NCI-H128 (cell line): ENCODE measurements around the gene CTCFL.
"Not testable (repeated sequence)": the region's sequence is repeated elsewhere in the genome, so short reads cannot be mapped to it uniquely, and the experiment has no call there.

Experiments
- DNase-seq: peaks from one replicate; lab custom pipeline; 2025; ENCODE audit not compliant: unreplicated experiment; lab: John Stamatoyannopoulos, UW

The CTCFL gene

DNA sequence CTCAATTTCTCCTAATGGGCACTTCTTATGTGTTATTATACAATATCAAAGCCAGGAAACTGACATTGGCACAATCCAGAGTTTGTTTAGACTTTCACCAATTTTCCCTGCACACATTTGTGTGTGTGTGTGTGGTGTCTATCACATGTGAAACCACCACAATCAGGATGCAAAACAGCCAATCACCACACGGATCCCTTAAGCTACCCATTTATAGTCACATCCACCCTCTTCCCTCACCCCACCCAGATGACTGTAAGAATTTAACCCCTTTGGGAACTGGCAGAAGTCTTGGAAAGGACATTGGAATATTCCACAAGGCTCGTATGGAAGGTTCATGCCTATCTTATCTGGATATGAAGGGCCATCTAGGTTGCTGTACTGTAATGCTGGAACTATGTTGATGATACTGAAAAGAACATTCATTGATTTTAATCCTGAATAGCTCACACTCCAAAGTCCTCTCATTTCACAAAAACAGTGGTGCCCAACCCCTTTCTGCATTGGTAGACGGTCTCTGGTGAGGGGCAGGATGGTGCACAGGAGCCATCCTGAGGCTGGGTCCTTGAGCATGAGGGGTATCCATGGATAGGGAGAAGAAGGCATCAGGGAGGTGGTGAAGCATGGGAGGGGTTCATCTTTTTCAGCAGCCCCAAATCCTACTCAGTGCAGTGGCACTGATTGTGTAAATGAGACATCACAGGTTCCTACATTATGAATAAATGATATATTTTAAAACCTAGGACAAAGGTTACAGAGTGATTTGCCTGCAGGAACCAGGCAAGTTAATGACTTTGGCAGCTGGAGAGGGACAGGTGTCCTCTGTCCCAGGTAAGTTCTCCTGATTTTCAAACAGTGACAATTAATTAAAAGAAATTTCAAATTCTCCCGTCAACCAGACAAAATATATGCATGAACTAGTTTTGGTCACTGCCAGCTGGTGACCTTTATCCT, 12.1 kb upstream of the CTCFL start:
- DNase-seq: no peak

DNA sequence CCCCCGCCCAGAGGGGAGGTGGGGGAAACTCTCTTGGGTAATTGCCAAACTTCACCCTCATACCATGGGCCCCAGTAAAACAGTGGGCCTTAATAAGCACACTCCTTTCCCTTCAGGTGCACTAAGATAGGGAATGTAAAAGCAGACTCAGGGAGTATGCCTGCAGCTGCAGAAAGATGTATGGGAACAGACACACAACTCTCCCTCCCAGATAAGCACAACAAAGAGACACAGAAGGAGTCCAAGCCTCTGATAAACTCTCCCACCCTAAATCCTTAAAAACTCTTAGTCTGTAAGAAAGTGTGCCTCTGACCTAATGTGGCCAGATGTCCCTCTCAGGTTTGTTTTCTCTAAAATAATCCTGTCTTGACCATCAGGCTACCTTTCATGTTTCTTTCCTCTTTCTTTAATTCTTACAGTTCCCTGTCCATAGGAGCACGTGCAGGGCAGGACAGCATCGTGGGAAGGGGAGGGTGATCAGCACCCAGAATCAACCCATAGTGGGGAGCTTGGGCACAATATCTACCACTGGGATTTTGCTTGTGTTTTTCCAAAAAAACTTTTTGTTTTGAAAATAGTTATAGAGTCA, 11.3 kb upstream of the CTCFL start:
- DNase-seq: no peak

DNA sequence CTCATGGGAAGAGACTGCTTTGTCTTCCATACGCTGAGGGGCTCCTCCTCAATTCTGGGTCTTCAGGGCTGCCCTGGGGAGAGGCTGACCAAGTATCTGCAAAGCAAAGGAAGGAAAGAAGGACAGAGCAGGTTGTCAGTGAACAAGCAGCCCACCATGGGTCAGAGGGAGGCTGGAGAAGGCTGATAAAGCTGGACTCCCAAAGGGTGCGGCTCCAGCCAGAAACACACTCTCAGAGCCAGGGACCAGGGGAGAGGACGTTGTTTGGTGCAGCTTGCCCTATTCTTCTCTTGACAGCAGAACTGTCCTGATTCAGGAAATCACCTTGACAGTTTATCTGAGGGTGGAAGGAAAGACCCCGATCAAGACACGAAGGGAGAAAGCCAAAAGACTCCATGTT, 10.4 kb upstream of the CTCFL start:
- no peak for DNase-seq

DNA sequence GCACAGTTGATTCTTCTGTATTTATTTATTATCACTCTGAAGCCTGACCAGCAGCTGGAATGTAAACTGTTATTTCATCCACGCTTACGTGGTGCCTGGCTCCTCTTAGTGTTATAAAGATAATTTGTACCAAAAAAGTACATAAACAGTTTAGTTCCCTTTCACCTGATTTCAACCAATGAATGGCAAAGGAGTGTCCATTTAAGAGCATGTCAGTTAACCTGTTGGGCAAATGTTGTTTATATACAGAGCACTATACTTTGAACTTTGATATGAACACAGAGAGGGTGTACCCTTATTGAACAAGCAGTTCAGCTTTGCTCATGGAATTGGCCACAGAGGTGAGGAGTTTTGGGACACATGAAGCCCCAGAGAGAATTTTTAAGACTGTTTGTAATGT, 7.2 kb upstream of the CTCFL start:
- DNase-seq: no peak

DNA sequence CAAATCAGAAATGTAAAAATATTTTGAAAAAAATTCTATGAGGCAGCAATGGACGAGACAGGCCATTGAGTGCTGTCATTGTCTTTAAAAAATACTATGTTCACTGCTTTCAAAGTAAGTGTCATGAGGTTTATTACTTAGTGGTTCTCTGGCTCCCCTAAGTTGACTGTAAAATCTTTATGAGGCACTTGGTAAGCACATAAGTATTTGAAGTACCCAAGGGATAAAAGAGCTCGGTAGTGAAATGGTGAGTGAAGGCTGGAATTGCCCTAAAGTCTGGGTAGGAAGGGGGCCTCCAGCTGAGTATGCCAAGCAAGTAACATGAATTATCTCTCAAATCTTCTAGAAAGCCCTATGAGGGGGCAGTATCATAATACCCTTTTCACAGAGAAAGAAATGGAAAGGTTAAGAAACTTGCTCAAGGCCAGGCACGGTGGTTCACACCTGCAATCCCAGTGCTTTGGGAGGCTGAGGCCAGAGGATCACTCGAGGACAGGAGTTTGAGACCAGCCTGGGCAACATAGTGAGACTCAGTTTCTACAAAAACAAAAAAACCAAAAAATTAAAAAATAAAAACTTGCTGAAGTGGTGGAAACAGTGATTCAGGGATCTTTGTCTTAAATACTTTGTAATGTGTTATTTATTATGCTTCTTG, 5.5 kb upstream of the CTCFL start:
- no peak for DNase-seq

DNA sequence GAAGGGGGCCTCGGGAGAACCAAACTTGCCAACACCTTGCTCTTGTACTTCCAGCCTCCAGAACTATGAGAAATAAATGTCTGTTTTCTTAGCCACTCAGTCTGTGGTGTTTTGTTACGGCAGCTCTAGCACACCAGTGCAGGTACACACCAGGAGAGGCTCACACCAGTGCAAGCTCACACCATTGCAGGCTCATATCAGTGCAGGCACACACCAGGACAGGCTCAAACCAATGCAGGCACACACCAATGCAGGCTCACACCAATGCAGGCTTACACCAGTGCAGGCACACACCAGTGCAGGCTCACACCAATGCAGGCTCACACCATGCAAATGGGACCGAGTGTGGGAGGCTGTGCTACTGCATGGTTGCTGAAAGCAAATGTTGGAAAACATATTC, 4.9 kb upstream of the CTCFL start:
- no peak for DNase-seq

DNA sequence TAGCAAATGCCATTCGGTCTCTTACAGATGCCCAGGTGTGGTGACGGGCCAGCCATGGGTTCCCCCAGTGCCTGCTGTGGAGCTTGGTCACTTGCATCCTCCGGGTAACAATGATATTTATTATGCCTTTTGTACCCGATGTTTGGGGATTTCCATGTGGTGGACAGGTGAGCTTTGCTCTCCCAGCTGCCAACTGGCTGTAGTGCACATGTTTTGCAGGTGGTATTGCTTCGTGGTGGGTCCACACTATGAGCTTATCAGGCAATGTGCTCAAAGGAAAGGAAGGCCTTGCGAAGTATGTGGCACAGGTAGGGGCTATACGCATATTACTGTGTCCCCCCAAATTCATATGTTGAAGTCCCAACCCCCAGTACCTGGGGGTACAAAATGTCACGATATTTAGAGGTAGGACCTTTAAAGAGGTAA, 4.2 kb upstream of the CTCFL start:
- no peak for DNase-seq

DNA sequence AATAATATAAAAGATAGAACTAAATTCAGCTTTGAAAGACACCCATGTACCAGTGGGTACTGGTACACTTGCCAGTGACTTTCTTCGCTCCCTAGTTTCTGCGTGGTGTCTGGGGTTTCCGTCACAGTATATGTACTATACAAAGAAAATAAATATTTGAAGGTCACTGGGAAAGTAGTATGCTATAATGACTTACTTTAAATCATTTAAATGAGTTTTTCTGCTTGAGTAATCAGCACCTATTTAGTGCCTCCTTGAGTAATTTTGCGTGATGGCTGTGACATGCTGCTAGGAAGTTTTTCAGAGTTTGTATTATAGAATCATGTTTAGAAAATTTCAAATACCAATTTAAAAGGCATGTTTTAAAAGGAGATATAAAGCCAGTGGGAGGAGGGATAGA, 3.2 kb upstream of the CTCFL start:
- no peak for DNase-seq

DNA sequence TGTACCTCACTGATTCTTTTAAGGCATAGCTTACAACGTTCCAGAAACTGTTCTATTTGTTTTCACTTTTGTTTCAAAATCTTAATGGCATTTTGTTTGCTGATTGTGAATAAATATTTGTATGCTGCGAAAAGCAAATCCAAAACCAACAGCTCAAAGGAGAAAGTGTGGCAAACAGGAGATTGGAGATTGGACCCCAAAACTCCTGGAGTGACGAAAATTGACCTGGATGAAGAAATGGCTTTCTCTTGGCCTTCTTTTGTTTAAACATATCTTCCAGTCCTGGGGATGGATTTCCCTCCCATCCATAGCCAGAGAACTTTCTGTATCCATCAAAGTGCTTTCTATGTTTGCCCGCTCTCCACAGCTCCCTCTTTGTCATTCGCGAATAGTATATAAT, 2.8 kb upstream of the CTCFL start:
- DNase-seq: no peak

DNA sequence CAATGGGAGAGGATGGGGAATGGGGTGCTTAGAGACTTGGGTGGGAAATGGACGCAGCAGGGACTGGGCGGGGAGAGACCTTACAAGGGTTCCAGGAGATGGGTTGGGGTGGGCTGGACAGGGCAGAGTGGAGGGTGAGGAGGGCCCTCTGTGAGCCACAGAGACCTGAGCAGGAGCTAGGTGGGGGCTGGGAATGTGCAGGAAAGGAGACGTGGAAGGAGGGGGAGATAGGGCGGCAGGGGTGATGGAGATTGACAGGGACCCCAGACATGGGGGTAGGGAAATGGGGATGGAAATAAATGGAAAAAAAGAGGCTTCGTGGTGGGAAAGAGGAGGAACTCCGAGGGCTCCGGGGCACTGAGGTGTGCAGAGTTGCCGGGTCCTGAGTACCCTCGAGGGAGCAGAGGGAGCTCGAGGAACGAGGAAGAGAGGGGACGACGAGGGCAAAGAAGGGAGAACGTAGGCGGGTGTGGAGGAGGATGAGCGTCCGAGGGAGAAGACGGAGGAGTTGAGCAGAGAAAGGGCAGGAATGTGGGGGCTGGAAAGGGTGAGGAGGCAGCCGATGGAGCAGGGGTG, 2.0 kb upstream of the CTCFL start:
- DNase-seq: no peak

- no peak for DNase-seq
These were observed 1.3 kb upstream of the CTCFL start for GRCh38 chr20:57526087-57526884.

- DNase-seq: no peak
These were observed 567 bp upstream of the CTCFL start for GRCh38 chr20:57525328-57526086.

GRCh38 chr20:57523782-57524181, 1.2 kb downstream of the CTCFL start:
- DNase-seq: no peak

- DNase-seq: no peak
These were observed 2.4 kb downstream of the CTCFL start for GRCh38 chr20:57522380-57523140.

DNA sequence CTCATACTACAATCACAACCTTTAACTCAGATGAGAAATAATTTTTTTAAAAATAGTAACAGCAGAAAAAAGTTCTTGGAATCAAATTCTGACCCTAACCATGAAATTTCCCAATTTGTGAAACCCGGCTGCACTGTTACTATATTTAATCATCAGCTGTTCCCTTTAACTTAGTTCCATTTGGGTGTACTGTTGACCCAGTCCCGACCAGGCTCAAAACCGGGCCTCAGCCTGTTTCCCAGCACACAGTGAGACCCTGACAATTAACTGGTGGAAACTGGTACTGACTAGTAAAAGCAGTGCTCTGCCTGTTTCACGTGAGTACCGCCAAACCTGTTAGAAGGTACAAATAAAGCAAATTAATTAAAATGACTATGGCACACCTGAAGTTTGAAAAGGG, 7.0 kb downstream of the CTCFL start:
- no peak for DNase-seq

DNA sequence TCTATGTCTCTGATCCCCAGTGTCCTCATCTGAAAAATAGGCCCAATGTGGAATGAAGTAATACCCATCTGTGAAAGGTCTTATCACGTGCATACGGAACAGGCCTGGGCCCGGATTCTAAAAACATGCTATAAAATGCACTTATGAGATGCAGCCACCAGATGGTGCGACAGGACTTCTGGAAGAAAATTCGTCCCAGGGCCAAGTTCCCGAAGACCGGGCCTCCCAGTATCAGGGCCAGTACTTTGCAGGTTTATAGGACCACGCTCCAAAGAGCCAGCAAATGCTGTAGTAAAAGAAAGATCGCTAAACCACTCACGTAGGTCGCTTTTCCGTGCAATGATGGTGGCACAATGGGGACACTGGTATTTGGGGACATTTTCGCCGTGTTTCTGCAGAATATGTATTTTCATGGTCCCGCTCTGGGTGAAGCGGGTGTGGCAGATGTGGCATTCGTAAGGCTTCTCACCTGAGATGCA, 10.6 kb downstream of the CTCFL start:
- DNase-seq: no peak

DNA sequence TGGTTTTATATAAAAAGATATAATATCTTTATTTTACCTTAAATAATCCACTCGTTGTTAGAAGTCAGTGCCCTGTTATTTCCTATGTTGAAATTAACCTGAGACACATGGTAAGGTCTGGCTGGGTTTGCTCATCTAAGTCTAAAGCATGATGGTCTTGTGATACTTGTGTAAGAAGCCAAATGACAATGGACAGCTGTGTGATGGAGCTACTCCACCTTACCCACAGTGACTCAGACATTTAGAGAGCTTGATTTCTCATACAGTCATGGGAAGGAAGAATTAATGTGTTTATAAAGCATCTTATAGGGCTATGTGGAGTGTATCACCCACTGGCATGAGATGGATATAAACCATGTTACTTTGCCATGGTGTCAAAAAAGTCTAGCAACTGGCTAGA, 11.7 kb downstream of the CTCFL start:
- no peak for DNase-seq

DNA sequence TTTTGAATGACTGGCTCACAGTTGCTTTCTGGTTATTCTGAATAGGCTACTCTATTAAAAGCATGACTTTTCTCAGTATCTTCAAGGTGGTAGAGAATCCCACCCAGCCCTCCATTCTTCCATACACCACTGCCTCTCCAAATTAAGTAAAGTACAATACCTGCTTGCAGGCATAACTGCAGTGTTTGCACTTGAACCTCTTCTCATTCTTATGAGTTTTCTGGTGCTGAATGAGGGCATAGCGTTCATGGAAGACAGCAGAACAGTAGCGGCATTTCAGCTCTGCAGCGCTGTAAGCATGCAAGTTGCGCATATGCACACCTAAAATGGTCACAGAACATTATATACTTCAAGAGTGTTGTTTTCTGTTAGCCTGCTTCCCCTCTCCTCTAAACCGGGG, 12.5 kb downstream of the CTCFL start:
- DNase-seq: no peak

GRCh38 chr20:57511709-57512108, 13.2 kb downstream of the CTCFL start:
- DNase-seq: not testable (repeated sequence)
